ENCODE results near the gene DAB1.
"Not testable (repeated sequence)": the region's sequence is repeated elsewhere in the genome, so short reads cannot be mapped to it uniquely, and the experiment has no call there.

DAB1 gene

GRCh38 chr1:57222307-57222706, 201.6 kb downstream of the DAB1 start:
- TF ChIP-seq CTCF (conservative IDR thresholded peaks at IDR 0.05; ENCODE audit: control insufficient read depth, insufficient read depth, low read depth, low read length) = no peak
- no peak overlapping the region for H3K4me3 ChIP-seq (ENCODE audit: control insufficient read depth, low read depth, low read length)
- DNase-seq (ENCODE audit: low read depth) = no peak

- DNase-seq (ENCODE audit: low read depth); H3K4me3 ChIP-seq (ENCODE audit: control insufficient read depth, low read depth, low read length): not testable (repeated sequence)
Observed at GRCh38 chr1:57220905-57221304, 203.0 kb downstream of the DAB1 start.

- H3K4me3 ChIP-seq (ENCODE audit: control insufficient read depth, low read depth, low read length) = no peak overlapping the region
- no peak for TF ChIP-seq CTCF (conservative IDR thresholded peaks at IDR 0.05; ENCODE audit: control insufficient read depth, insufficient read depth, low read depth, low read length)
- no peak for DNase-seq (ENCODE audit: low read depth)
Observed at GRCh38 chr1:57218487-57219079, 205.3 kb downstream of the DAB1 start.

GRCh38 chr1:57217905-57218304, 206.0 kb downstream of the DAB1 start:
- no peak overlapping the region for H3K4me3 ChIP-seq (ENCODE audit: control insufficient read depth, low read depth, low read length)
- no peak for DNase-seq (ENCODE audit: low read depth)

GRCh38 chr1:57214951-57215575, 208.8 kb downstream of the DAB1 start:
- H3K4me3 ChIP-seq (ENCODE audit: control insufficient read depth, low read depth, low read length) = no peak overlapping the region
- no peak for TF ChIP-seq CTCF (conservative IDR thresholded peaks at IDR 0.05; ENCODE audit: control insufficient read depth, insufficient read depth, low read depth, low read length)
- DNase-seq (ENCODE audit: low read depth) = no peak

More at GRCh38 chr1:57217905-57218304, 206.0 kb downstream of the DAB1 start:
- no peak for TF ChIP-seq CTCF (conservative IDR thresholded peaks at IDR 0.05; ENCODE audit: control insufficient read depth, insufficient read depth, low read depth, low read length)

GRCh38 chr1:57210881-57211280, 213.0 kb downstream of the DAB1 start:
- DNase-seq (ENCODE audit: low read depth) = no peak
- no peak overlapping the region for H3K4me3 ChIP-seq (ENCODE audit: control insufficient read depth, low read depth, low read length)
- no peak for TF ChIP-seq CTCF (conservative IDR thresholded peaks at IDR 0.05; ENCODE audit: control insufficient read depth, insufficient read depth, low read depth, low read length)

- TF ChIP-seq CTCF (conservative IDR thresholded peaks at IDR 0.05; ENCODE audit: control insufficient read depth, insufficient read depth, low read depth, low read length) = no peak
Observed at GRCh38 chr1:57209495-57209894, 214.4 kb downstream of the DAB1 start.

More at GRCh38 chr1:57209495-57209894, 214.4 kb downstream of the DAB1 start:
- no peak for DNase-seq (ENCODE audit: low read depth)
- no peak overlapping the region for H3K4me3 ChIP-seq (ENCODE audit: control insufficient read depth, low read depth, low read length)
